HG03175 (cell line): ENCODE results near the gene MAP2.

ENCODE experiments used
- ATAC-seq: cut with Tn5 transposase; IDR thresholded peaks from one replicate; pipeline ENCODE4 v1.9.1; 2021; ENCODE audit warnings: mild to moderate bottlenecking, moderate library complexity; ENCODE audit not compliant: unreplicated experiment

Gene MAP2

DNA sequence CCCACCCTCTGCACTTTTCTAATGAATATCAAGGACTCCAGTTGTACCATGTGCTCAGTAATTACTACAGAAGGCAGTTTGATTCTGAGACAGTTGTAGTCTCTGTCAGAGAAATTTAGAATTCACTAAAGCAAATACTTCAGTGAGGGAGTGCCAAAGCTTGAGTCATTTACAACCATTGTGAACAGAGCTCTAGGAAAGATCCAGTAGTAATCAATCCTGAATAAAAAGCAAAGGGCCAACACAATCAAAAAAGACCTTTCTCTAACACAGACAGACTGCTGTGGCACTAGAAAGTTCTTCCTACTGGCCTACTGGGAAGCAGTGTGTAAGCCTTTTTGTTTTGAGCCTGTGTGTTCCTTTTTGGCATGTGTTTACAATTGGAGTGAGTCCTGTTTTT lies 212.2 kb downstream of the MAP2 start:
- ATAC-seq: no peak

DNA sequence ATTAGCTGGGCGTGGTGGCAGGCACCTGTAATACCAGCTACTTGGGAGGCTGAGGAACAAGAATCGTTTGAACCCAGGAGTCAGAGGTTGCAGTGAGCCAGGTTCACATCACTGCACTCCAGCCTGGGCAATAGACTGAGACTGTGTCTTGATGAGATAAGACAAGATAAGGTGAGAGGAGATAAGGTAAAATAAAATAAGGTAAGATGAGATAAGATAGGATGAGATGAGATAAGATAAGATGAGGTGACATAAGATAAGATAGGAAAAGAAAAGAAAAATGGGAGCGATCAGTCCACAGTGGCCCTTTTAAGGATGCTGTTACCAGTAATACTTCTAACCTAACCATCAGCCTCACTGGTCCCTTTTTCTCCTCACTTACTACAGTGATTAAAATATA lies 213.4 kb downstream of the MAP2 start:
- no peak for ATAC-seq

DNA sequence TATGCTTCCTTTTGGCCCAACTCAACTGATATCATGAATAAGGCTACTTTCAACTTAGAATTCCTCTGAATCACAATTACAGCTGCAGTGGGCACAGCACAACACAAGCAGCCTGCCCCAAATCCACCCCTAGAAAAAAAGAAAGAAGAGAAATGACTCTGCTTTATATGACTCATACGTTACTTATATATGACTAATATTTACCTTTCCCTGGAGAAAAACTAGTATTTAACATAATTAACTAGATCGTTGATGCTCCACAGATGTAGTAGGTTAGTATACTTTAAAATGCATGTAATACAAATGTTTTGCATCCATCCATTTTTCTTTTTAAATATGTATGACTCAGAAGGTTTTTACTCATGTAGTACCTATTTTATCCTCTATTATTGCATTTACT lies 214.5 kb downstream of the MAP2 start:
- ATAC-seq: no peak

DNA sequence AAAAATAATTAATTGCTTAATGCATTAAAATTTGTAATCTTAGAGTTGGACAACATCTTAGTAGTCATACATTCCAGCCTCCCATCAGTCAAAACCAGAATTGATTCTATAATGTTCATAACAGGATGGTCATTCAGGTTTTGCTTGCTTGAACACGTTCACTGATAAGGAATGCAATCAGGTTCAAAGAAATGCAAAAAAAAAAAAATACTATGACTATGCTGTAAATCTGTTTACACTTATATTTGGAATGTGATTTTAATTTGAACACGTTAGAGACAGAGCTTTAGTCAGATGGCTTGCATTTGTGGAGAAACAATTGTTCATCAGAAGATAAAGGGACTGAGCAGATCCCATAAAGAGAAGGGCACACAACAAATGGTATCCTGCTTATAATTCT lies 216.5 kb downstream of the MAP2 start:
- no peak for ATAC-seq

DNA sequence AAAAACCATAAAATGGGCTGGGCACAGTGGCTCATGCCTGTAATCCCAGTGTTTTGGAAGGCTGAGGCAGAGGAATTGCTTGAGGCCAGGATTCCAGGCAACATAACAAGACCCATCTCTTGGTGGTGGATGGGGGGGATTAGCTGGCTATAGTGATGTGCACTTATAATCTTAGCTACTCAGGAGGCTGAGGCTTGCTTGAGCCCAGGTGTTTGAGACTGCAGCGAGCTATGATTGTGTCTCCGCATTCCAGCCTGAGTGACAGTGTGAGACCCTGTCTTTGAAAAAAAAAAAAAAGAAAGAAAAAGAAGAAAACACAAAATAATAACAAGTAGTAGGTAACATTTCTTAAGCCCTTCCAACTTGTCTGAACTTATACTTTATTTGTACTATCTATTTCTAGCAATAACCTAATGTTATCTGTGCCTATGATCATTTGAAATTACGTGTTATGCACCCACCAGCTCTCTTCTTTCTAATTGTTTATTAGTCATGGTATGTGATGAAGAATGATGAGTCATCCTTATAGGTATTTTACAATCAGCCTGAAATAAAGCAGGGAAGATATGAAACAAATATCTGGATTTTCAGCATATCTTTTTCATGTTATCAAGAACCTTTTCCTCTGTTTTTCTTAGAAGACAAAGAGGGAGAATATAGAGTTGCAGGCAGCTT lies 218.4 kb downstream of the MAP2 start:
- no peak for ATAC-seq

DNA sequence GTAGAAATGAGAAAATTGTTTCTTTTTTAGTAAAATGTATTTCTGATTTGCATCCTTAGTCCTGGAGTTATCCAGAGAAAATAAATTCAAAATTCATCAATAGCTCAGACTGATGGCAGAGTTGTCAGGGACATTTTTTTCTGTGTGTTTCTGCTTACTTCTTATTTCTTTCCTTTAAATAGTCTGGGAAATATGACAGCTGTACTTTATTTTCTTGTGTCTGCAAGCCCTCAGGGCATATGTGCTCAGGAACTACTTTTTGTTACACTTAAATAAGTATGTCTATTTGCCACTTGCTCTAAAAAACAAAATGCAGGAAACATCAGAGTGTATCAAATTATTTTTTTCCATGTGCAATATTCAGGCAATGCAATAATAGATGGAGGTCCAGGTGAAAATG lies 221.0 kb downstream of the MAP2 start:
- ATAC-seq: no peak

DNA sequence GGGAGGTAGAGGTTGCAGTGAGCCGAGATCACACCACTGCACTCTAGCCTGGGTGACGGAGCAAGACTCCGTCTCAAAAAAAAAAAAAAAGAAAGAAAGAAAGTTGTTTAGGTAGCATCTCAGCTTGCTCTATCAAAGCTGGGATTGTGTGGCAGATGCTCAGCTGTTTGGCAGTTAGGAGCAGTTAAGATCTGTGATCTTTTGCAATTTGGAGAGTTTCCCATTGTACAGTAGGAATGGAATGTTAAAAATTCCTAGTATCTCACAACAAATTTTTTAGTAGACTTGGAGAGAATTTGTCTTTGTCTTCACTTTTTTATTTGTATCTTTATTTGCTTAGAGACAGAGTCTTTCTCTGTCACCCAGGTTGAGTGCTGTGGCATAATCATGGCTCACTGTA lies 224.9 kb downstream of the MAP2 start:
- ATAC-seq: no peak

DNA sequence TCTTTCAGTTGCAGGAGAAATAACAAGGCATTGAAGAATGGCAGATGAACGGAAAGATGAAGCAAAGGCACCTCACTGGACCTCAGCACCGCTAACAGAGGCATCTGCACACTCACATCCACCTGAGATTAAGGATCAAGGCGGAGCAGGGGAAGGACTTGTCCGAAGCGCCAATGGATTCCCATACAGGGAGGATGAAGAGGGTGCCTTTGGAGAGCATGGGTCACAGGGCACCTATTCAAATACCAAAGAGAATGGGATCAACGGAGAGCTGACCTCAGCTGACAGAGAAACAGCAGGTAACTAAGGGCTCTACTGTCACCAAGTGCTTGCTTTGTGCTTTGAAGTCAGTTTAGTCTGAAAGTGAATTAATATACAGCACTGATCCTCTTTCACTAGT lies 229.3 kb downstream of the MAP2 start:
- ATAC-seq: no peak

DNA sequence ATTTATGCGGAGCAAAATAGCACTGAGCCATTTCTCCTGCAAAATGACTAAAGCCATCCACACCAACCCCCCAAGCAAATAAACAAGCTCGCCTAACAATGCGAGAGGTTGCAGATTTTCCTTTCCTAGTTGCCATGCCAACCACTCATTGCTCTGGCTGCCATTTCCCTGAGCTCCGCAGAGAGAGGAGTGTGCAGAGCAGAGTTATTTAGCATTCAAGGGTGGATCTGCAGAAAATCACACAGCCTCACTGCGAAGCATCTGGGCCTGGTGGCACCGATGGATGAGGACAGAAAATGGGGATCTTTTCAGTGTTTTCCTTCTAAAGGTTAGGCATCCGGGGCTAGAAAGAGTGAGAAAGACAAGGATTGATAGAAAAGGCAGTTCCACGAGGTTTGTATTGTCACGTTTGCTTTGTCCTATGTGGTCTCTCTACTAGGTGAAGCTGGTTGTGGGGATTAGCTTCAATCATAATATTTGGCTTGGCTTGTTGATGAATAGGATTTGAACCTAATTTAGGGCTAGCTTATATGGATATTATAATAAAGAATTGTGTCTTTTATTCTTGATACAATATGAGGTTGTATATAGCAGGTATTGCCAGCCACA lies 237.5 kb downstream of the MAP2 start:
- ATAC-seq: no peak

DNA sequence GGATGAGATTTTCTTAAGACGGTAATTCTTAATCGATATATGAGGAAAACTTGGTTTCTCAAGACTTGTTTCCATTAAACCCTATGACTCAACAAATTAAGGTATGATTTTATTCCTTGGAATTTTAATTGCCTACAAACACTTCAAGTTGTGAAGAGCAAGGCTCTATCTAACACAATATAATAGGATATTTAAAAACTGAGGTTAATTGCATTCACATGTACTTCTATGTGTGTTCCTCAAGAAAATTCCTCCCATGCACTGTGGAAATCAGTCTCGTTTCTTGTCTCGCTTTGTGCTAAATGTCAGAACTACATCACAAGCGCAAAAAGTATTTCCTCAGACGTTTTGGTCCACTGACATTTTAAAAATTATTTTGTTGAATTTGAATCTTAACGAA lies 238.2 kb downstream of the MAP2 start:
- ATAC-seq: no peak

DNA sequence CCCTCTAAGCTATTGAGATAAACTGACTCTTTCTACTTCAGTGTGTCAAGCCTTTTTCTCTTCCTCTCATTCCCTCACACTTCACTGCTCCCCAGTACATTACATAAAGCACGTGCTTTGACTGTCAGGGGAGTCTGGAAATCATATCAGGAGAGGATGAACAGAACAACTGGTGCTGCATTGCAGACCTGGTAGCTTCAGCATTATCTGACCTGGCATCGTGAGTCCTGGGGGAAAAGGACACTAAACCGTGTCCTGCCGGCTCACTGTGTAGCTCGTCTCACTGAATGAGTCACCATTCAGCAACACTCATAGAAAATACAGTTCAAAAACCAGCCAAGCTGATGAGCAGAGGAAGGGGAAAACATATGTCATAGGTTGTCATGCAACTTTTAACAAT lies 239.3 kb downstream of the MAP2 start:
- peak; percentile 44 for ATAC-seq

DNA sequence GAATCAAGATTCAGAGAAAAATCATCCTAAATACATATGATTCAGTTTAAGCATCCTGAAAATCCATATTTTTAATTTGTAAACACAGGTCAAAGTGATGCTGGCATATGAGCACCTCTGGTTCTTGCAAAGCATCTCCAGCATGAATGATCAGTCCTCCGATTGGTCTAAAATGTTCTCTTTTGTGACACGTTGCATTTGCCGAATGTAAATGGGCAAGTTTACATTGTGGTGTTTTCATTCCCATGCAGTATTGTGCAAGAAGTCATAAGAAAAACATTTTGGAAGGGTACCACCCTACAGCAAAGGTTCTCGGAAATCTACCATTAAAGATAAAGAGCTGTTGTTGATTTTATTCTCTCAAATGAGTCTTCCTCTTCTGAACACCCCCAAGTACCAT lies 239.8 kb downstream of the MAP2 start:
- no peak for ATAC-seq

DNA sequence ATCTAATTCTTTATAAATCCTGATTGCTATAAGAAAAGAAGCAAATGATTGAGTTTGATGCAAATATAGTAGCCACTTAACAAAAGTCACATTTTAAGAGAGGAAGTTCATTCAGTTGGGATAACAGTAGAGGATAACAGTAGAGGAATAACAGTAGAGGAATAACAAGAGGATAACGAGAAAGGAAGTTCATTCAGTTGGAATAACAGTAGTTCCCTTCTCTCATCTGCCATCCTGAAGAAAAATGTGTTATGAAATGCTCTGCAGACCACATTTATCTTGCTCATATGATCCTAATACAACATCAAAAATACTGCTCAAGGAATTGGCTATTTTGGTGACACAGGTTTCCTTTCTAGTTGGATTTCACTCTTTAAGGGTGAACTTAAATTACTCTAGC lies 242.4 kb downstream of the MAP2 start:
- no peak for ATAC-seq

DNA sequence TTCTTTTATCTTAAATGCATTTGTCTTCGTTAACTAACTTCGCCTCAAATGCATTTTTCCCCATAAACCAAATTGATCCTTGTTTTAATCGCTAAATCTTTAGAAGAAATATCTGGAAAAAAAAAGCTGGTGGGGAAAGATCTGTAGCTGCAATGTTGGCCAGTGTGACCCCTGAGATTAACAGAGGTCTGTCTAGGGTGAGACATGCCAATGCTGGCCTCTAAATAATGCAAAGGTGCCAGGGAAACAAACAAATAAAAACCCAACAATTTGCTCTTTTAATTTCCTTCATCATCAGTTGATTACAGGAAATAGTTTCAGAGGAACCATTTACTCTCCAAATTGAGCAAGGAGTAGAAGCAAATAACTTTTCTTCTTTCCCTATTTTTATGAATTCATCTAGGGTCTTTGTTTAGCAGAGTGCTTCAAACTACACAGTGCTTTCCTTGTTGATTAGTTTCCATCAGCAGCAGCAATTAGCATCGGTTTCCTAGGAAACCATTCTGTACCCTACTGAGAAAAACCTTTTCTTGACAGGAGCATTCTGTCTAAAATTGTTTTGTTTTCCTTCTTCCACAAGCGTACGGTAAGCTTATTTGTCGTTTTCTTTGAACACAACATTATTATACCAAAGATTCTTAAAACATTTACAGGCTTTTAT lies 247.3 kb downstream of the MAP2 start:
- no peak for ATAC-seq

DNA sequence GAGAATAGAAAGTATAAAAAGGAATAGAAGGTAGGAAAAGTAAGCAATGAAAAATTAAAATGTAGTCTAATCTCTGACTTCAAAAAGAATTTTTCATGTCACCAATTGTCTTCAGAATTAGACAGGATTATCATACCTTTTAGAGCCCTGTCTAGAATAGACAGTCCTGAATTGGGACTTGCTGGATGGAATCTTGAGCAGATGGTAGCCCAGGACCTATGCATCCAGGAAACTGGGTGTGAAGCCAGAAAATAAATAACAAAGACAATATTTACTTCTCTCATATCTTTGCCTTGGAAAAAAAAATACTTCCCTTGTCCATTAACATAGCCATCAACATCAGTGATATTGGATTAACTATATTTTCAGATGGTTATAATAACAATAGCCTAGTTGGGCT lies 250.0 kb downstream of the MAP2 start:
- no peak for ATAC-seq

DNA sequence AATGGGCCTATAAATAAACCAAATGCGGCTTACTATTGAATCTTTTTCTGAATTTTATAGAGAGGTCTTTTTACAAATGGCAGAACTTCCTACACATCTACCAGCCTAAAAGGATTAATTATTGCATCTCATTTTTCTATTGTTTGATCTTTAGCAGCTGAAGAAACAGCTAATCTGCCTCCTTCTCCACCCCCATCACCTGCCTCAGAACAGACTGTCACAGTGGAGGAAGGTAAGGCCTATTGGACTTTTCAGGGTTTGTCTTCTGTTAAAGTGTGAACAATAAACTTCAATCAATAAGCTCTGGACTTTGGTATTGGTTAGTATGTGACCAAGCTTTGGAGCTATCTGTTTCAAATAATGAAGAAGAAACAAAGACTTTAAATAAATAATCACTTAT lies 256.7 kb downstream of the MAP2 start:
- ATAC-seq: no peak

DNA sequence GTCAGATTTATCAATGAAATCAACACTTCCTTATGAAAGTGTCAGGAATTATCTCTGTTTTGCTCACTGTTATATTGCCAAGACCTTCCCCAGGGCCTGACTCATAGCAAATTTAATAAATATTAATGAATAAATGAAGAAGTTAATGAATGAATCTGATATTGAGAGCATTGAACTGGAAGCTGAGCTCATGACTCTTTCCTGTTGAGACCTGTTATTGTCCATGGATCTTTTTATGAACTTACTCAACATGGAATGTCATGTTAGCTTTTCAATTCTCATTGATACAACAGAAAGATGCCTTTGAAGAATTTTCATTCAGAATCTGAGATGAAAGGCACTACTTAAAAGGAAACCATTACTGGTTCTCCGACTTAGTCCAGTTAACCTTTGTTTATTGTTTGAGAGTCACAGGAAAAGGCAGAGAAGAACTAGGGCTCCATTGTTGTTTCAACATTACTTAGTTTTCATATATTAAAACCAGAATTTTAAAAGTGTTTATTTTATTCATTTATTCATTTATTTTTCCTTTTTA lies 257.4 kb downstream of the MAP2 start:
- ATAC-seq: no peak

DNA sequence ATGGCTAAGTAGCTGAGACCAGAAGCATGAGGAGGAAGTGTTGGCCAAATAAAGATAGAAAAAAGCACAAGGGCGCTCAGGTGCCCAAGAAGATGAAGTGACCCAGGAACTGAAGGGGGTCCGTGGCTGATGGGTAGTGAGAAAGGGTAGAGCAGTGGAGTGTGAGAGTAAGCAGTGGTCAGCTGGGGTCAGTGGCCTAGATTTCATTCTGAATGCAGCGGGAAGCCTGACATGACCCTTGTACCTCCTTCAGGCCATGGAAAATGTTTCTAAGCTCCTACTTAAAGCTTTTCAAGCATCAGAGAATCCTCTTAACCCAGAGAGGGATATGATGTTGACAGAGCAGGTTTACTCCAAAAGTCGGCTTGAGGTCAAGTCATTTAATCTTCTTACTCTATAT lies 258.8 kb downstream of the MAP2 start:
- ATAC-seq: no peak

DNA sequence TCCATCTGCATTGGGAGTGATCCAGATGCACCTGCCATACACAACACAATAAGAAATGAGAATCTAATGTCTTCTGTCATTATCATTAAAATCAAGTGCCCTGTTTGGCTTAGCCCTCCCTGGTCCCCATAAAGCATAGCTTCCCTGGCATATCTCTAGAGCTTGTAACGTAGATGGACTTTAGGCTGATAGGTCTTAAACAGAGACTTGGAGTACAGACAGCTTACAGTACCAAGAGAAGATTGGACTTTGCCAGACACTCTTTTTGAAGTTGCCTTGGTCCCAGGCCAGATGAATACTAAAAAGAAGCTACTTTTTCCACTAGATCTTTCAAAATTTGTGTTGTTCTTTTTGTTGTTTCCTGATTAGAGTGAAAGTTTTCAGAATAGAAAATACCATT lies 261.5 kb downstream of the MAP2 start:
- ATAC-seq: no peak

DNA sequence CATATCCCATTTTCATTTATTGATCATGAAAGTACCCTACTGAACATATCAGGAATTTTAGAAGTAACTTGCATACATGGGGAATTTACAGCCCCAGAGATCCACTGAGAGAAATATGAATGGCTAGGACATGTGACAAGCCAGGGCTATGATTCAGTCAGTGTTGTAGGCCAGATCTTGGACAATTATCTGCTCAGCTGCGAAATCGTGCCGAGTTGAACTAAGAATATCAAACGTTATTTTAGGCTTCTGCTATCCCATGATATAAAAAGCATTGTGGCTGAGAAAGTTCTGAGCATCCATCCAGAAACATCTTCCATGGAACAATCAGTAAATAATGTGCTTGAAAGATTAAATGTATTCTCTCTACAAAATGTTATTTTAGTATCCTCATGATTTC lies 262.1 kb downstream of the MAP2 start:
- ATAC-seq: no peak

DNA sequence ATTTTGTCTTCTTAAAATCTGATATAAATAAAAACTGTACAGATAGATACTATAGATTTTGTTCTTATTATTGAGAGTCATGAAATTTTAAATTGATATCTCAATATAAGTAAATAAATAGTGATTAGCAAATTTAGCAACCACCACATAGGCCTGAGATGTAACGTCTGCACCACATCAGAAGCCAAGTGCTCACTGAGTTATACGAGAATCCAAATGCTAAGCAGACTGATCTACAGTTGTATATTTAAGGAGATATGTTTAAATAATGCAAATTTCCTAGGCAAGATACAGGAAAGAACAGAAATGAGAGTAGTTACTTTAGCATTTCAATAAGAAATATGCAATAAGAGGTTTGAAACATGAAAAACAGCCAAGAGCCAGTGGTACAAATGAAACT lies 262.6 kb downstream of the MAP2 start:
- no peak for ATAC-seq

DNA sequence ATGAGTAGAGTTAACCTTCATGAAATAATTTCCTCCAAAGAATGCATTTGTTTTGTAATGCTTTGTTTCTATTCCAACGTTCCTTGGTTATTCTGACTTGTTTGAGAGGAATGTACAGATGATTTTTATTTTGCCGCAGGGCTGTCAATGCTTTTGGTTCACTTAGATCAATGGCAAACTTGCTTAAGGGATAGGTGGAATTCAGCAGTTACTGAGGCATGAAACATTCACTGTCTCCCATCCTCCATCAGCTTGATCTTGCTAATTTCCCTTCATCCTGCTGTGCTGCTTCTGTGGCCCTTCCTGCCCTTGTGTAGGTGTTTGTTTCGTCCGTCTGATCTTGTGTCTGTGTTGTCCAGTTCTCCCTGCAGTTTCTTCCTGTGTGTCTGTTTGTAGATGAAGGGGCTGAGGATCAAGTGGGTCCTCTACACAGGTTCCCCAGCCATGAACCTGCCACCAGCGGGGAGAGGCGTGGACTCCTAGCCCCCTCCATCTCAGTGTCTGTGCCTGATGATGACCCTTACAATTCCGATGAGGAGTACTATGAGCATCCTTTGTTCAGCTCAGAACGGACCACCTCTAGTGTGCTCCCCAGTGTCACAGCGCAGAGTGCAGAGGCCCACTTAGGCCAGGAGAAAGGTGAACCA lies 263.6 kb downstream of the MAP2 start:
- ATAC-seq: no peak
